Measurements from ENCODE around the gene SETBP1.

- no peak for TF ChIP-seq CTCF (IDR thresholded peaks at IDR 0.05; ENCODE audit: low read depth, low read length)
- no peak for TF ChIP-seq MYC (IDR thresholded peaks at IDR 0.05; ENCODE audit: low read depth, low read length)
- no peak for TF ChIP-seq POLR2A (IDR thresholded peaks at IDR 0.05; ENCODE audit: extremely low read depth, insufficient read length)
- TF ChIP-seq MAX (IDR thresholded peaks at IDR 0.05; ENCODE audit: low read depth, low read length), result no peak
These were observed 42.7 kb downstream of the SETBP1 start for GRCh38 chr18:44723411-44723810.

Measured in NB4 (cell line).